Measurements from ENCODE around the gene KLC1. TPM values are rescaled to one million over a fixed set of nuclear protein-coding genes. Genes with fewer than 3 reads are reported as not detected.
"Not testable (repeated sequence)": the region's sequence is repeated elsewhere in the genome, so short reads cannot be mapped to it uniquely, and the experiment has no call there.

The KLC1 gene
- 253 and 368 TPM in 2 replicates for total RNA-seq

DNA sequence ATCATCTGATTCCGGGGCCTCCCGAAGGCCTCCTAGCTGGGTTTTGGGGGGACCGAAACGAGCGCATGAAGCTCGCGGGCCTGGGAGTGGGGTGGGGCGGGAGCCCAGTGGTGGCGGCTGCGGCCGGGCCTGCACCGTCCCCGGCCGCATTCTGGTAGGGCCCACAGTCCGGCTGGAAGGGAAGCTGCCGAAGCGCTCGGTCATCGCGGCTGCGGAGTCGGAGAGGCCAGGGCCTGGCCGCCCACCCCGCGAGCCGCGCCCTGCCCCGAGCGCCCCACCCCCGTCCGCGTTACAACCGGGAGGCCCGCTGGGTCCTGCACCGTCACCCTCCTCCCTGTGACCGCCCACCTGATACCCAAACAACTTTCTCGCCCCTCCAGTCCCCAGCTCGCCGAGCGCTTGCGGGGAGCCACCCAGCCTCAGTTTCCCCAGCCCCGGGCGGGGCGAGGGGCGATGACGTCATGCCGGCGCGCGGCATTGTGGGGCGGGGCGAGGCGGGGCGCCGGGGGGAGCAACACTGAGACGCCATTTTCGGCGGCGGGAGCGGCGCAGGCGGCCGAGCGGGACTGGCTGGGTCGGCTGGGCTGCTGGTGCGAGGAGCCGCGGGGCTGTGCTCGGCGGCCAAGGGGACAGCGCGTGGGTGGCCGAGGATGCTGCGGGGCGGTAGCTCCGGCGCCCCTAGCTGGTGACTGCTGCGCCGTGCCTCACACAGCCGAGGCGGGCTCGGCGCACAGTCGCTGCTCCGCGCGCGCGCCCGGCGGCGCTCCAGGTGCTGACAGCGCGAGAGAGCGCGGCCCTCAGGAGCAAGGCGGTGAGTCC is at the start of gene KLC1:
KLC1 (plus strand) TSS at position 528 of the 819 bp plus-strand sequence. CDS start 25,354 bp downstream, outside the sequence.
- DNase-seq (ENCODE audit: extremely low read depth, low read depth, low spot score), result no peak

- no peak for DNase-seq (ENCODE audit: extremely low read depth, low read depth, low spot score)
These were observed 47.8 kb upstream of the KLC1 start for GRCh38 chr14:103581206-103581605.

- no peak for DNase-seq (ENCODE audit: extremely low read depth, low read depth, low spot score)
These were observed 46.9 kb upstream of the KLC1 start for GRCh38 chr14:103581954-103582703.

DNA sequence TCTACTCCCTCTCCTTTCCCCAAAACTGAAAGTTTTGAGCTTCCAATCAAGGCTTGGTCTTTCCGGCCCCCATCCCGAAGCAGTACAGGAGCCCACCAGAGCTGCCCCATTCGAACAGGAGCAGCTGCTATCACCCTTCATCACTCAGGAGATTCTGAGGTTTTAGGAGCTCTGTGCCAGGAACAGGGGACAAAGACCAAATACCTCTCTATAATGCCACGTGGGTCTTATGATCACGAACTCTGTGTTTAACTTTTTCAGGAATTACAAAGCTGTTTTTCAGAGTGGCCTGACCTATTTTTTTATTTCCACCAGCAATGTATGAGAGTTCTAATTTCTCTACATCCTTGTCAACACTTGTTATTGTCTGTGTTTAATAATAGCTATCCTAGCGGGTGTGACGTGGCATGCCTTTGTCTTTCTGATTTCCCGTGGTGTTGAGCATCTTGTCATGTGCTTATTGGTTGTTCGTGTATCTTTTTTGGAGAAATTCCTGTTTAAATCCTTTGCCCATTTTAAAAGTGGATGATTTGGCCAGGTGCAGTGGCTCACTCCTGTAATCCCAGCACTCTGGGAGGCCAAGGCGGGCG is 44.6 kb upstream of the KLC1 start:
- DNase-seq (ENCODE audit: extremely low read depth, low read depth, low spot score), result no peak

GRCh38 chr14:103593577-103593976 is 35.4 kb upstream of the KLC1 start:
- DNase-seq (ENCODE audit: extremely low read depth, low read depth, low spot score), result no peak

- DNase-seq (ENCODE audit: extremely low read depth, low read depth, low spot score), result no peak
These were observed 34.7 kb upstream of the KLC1 start for GRCh38 chr14:103594265-103594664.

DNA sequence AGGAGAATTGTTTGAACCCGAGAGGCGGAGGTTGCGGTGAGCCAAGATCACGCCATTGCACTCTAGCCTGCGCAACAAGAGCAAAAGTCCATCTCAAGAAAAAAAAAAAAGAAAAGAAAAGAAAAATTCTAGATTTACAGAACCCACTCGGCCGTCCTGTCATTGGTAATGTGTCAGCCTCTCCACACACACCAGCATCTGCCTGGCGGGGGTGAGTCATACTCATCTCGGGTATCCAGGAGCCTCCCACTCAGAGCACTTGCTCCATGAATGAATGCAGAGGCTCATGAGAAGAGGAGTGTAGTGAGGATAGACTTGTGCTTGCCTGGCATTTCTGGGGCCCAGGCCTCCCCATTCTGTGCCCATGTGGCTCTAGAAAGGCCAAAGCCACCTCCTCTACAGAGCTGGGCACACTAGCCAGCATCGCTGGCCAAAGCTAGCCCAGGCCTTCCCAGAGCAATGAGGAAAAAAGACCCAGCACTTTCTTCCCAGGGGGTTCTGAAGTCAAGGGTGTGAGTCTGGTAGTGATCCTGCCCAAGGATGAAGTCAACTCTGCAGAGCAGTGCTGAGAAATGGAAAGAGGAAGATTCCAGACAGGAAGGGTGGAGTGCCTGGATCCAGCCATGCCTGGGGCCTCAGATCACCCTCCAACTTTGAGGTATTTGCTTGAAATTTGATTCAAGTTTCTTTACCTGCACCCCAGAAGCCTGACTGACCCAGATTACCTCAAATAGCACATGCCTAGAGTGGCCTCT is 31.2 kb upstream of the KLC1 start:
- DNase-seq (ENCODE audit: extremely low read depth, low read depth, low spot score), result no peak

DNA sequence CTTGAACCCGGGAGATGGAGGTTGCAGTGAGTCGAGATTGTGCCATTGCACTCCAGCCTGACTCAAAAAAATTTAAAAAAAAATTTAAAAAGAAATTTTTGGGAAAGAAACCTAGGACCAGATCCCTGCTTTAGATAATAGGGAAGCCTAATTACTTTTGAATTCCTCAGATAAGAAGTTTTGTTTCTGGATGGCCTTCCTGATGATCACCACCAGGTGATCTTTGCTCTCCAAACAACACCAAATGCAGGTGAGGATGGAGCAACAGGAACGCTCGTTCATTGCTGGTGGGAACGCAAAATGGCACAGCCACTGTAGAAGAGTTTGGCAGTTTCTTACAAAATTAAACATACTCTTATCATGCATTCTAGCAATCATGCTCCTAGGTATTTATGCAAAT is 28.5 kb upstream of the KLC1 start:
- DNase-seq (ENCODE audit: extremely low read depth, low read depth, low spot score), result no peak

GRCh38 chr14:103604620-103605019 is 24.4 kb upstream of the KLC1 start:
- DNase-seq (ENCODE audit: extremely low read depth, low read depth, low spot score), result no peak

DNA sequence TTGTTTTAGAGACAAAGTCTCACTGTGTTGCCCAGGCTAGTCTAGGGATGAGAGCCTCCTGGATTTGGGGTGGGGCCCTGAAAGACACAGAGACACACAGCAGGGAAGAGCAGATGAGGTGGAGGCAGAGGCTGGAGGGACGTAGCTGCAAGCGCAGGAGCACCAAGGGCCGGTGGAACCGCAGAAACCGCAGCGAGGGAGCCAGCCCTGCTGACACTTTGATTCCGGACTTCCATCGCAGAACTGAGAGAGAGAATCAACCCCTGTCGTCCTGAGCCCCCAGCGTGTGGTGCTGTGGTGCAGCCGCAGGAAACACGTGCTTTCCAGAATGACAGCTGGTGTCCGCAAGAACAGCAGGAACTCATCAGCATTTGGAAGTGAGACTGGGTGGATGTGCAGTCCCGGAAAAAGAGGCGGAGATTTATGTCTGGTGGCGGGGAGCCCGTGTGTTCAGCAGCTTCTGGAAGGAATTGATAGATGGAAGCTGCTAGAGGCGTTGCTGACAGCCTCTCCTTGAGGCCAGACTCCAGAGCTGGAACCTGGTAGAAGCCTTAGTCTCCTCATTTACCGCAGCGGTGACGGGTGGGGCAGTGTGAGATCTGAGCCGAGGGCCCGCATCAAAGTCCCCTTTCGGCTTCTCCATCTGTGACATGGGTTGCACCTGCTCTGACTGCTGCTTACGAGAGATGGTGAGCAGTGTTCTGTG is 21.9 kb upstream of the KLC1 start:
- DNase-seq (ENCODE audit: extremely low read depth, low read depth, low spot score), result no peak

GRCh38 chr14:103607822-103608221 is 21.2 kb upstream of the KLC1 start:
- no peak for DNase-seq (ENCODE audit: extremely low read depth, low read depth, low spot score)

DNA sequence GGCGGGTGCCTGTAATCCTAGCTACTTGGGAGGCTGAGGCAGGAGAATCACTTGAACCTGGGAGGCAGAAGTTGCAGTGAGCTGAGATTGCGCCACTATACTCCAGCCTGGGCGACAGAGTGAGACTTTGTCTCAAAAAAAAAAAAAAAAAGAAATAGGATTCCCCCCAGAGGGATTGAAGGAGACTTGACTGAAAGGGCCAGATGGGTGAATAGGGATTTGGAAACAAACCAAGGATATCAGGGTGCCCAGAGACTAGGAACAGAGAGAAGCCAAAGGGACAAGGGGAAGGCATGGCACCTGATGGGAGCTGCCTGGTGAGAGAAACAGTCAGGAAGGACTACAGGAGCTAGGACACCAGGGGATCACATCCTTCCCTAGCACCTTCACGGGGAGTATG is 19.9 kb upstream of the KLC1 start:
- not testable (repeated sequence) for DNase-seq (ENCODE audit: extremely low read depth, low read depth, low spot score)

DNA sequence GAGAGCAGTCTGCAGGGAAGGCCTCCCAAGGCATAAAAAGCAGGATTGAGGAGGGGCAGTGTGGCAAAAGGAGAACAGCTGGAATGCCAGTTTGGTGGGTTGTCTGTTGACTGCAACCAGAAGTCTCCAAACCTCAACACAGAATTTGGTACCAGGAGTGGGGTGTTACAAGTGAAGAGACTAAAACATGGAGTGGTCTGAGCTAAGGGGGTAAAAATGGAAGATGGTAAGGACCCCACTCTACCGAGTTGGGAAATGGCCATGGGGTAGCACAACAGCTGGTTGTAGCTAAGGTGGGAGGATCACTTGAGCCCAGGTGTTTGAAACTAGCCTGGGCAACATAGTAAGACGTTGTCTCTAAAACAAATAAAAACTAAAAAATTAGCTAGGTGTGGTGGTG is 17.8 kb upstream of the KLC1 start:
- DNase-seq (ENCODE audit: extremely low read depth, low read depth, low spot score), result no peak

DNA sequence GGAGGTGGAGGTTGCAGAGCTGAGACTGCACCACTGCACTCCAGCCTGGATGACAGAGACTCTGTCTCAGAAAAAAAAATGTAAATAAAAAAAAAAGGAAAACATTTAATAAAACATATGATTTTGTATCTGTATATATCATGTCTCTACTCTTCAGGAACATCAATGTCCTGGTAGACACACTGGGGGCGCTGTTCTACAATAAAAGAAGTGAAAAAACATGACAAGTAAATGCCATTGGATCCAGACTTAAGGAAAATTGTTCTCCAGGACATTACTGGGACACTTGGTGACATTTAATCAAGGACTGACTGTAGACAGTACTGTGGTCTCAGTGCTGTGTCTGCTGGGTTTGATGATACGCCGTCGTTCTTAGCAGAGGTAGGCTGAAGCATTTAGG is 15.5 kb upstream of the KLC1 start:
- no peak for DNase-seq (ENCODE audit: extremely low read depth, low read depth, low spot score)

DNA sequence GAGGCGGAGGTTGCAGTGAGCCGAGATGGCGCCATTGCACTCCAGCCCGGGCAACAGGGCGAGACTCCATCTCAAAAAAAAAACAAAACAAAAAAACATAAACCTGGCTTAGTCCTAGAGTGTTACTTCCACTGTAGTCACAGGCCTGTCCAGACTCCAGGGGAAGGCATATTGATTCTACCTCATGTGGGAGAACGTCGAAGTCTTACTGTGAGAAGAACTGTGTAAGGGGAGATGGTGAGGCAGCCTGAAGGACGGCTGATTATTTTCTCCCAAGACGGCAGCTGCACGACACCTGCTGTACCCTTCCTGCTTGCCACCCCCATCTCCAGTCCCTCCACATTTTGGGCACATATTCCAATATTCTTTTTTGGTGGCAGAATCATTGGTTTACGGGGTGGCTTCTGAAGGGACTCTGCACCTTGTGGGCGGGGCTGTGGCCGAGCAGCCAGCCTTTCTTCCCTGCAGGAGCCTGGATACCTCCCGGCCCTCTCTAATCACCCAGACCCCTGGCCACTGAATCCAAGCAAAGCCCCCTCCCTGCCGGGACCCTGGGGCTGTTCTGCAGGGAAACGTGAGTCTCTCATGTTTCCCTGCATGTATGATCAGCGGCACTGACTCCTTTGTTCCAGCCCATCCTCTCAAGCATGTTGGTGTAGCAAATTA is 12.2 kb upstream of the KLC1 start:
- no peak for DNase-seq (ENCODE audit: extremely low read depth, low read depth, low spot score)

DNA sequence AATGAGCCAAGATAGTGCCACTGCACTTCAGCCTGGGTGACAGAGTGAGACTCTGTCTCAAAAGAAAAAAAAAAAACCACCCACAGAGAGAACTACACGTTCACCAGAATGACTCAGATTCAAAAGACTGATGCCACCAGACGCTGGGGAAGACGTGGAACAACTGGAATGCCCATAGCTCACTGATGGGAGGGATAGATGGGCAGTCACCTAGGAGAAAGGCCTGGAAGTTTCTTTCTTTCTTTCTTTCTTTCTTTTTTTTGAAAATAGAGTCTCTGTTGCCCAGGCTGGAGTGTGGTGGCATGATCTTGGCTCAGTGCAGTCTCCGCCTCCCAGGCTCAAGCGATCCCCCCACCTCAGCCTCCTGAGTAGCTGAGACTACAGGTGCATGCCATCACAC is 10.0 kb upstream of the KLC1 start:
- DNase-seq (ENCODE audit: extremely low read depth, low read depth, low spot score), result no peak

GRCh38 chr14:103621860-103622259 is 7.2 kb upstream of the KLC1 start:
- no peak for DNase-seq (ENCODE audit: extremely low read depth, low read depth, low spot score)

DNA sequence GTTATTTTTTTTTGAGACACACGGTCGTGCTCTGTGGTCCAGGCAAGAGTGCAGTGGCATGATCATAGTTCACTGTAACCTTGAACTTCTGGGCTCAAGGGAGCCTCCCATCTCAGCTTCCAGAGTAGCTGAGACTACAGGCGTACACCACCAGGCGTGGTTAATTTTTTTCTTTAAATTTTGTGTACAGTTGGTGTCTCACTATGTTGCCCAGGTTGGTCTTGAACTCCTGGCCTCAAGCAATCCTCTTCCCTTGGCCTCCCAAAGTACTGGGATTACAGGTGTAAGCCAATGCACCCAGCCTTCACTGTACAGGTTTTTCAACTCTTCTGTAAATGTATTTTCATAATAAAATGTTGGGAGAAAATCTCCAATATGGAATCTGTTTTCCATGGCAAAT is 5.7 kb upstream of the KLC1 start:
- DNase-seq (ENCODE audit: extremely low read depth, low read depth, low spot score), result no peak

DNA sequence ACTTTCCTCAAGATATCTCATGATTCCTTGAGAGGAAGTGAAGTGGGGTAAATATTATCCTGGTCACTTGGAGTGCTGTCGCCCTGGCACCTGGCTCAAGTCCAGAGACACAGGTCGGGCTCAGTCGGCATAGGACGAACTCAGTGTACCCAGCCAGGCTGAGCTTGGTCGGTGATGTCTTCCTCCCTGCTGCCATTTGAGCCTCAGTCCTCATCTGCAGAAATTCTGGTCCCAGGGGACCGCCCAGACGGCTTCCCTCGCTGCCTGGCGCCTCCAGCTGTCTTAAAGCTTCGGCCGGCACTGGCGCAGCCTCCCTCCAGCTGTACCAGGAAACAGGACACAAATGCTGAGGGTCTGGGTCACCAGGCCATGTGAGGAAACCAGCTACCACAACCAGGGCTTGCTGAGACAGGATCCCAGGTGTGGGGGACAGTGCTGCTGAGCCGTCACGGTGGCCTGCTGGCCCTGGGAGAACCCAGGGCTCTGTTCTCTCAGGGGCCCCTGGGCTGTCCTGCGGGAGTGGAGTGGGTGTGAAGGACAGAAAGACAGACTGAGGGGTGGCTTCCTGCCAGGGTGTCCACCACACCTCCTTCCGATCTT is 5.0 kb upstream of the KLC1 start:
- DNase-seq (ENCODE audit: extremely low read depth, low read depth, low spot score), result no peak

Measured in glomerular endothelial cell (primary cell).